Measurements from ENCODE around the gene YY1AP1.

DNA sequence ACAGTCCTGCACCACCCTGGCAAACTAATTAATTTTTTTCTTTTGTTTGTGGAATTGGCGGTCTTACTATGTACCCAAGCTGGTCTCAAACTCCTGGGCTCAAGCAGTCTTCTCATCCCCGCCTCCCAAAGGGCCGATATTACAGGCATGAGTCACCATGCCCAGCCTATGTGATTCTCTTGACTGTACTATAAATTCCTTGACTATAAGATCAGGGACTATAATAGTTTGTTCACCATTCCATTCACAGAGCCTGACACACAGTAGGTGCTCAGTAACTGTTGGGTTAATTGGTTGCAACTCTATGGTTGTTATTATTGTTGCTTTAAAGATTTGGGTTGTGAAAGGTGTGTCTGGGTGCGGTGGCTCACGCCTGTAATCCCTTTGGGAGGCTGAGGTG lies 17.6 kb upstream of the YY1AP1 start:
- TF ChIP-seq CTCF (IDR thresholded peaks at IDR 0.05) (no peak), POLR2A (IDR thresholded peaks at IDR 0.05) (no peak)
